ENCODE results near the gene YJU2. TPM values are rescaled to one million over a fixed set of nuclear protein-coding genes. Genes with fewer than 3 reads are reported as not detected.

YJU2 gene
- total RNA-seq, 1 experiment from 2014 or later: 26.9 TPM

DNA sequence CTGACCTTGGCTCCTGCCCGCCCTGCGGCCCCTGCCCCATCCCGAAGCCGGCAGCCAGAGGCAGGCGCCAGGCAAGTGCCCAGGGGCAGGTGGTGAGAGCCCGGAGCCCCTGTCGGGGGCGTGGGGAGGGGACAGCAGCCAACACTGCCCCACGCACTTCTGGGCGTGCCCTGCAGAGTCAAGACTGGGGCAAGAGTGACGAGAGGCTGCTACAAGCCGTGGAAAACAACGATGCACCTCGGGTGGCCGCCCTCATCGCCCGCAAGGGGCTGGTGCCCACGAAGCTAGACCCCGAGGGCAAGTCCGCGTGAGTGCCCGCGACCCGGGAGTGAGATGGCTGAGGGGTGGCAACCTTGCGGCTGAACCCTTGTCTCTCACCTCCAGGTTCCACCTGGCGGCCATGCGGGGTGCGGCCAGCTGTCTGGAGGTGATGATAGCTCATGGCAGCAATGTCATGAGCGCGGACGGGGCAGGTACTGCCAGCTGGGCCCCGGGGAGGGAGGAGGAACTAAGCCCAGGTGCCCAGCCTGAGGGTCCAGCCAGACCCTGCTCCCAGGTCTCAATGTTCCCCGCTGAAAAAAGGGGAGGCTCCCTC lies 47.1 kb upstream of the YJU2 start:
- TF ChIP-seq, protein P1, sequence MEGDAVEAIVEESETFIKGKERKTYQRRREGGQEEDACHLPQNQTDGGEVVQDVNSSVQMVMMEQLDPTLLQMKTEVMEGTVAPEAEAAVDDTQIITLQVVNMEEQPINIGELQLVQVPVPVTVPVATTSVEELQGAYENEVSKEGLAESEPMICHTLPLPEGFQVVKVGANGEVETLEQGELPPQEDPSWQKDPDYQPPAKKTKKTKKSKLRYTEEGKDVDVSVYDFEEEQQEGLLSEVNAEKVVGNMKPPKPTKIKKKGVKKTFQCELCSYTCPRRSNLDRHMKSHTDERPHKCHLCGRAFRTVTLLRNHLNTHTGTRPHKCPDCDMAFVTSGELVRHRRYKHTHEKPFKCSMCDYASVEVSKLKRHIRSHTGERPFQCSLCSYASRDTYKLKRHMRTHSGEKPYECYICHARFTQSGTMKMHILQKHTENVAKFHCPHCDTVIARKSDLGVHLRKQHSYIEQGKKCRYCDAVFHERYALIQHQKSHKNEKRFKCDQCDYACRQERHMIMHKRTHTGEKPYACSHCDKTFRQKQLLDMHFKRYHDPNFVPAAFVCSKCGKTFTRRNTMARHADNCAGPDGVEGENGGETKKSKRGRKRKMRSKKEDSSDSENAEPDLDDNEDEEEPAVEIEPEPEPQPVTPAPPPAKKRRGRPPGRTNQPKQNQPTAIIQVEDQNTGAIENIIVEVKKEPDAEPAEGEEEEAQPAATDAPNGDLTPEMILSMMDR (IDR thresholded peaks at IDR 0.05 in 2 of 3, conservative IDR thresholded peaks at IDR 0.05 in 1 of 3; ENCODE audit: borderline replicate concordance in 1 of 3, insufficient read depth in 1 of 3, low read depth in 2 of 3, low read length in 2 of 3): peak; percentile 59 to 74 (median 70)
- TF ChIP-seq MAX (IDR thresholded peaks at IDR 0.05) (peak; percentile 15; the same call in 1 of the 2 replicates), EGR1 (IDR thresholded peaks at IDR 0.05; ENCODE audit: low read depth) (no peak), YY1 (IDR thresholded peaks at IDR 0.05; ENCODE audit: extremely low read depth, insufficient replicate concordance, low read depth, low read length) (peak; percentile 25), RAD21 (IDR thresholded peaks at IDR 0.05; ENCODE audit: low read depth) (peak; percentile 69), ZNF274 (IDR thresholded peaks at IDR 0.05; ENCODE audit: low read depth, low read length) (no peak)
- BruUV-seq (replicated peaks): no TSS peak
- H3K9me2 ChIP-seq (ENCODE audit: insufficient read depth): no peaks in the 10 kb centered on the region
- H3K79me2 ChIP-seq (ENCODE audit: insufficient read depth, low read length): no peaks in the 10 kb centered on the region
- CTCF ChIA-PET: interaction anchor here (0.6 to 2.8 kb wide), 12 partner anchors 10 to 1249 kb away, joined by 3 to 17 read pairs (median 4); partner anchors contain the start of gene EEF2
- H3K27ac ChIP-seq (ENCODE audit: low read depth, low read length): no peak overlapping the region; the same call in 1 of the 2 replicates
- H3K4me3 ChIP-seq (replicated peaks in 1 of 2; ENCODE audit: low read depth in 1 of 2, low read length in 2 of 2): peak overlapping the region; percentile 31 to 51
- DNase-seq (ENCODE audit: low read depth, low spot score) (no peak), ATAC-seq (peak; percentile 87)
- H3K4me1 ChIP-seq (ENCODE audit: control insufficient read depth in 1 of 2, insufficient read depth in 2 of 2, low read length in 2 of 2): peaks cover 7 to 22% of the 10 kb centered on the region in 2 experiments; a peak in 3 of 4 replicates
- no peaks in the 10 kb centered on the region for H3K36me3 ChIP-seq (ENCODE audit: control insufficient read depth in 1 of 2, insufficient read depth in 2 of 2, low read length in 2 of 2)
- 0 out of 2 replicates have a peak overlapping the region, but pooled peaks have one; percentile 11 for H3K9ac ChIP-seq (ENCODE audit: low read length)
- no peaks in the 10 kb centered on the region for H3K9me3 ChIP-seq (ENCODE audit: control insufficient read depth in 1 of 2, insufficient read depth in 1 of 2, low read depth in 1 of 2, low read length in 2 of 2)
- H3K4me2 ChIP-seq (ENCODE audit: low read length): peak overlapping the region; percentile 84
- RAD21 ChIA-PET (ENCODE audit: low non-redundant PET in 1 of 2, low total read pairs in 2 of 2, uncharacterized antibody in 2 of 2, unreplicated experiment in 2 of 2): interaction anchor here in 1 of 2 experiments (1.4 kb wide), 1 partner anchor 60 kb away, joined by 4 read pairs; no protein-coding TSS in a partner anchor
- H3K27me3 ChIP-seq (ENCODE audit: insufficient read depth, low read length): peaks cover 3% of the 10 kb centered on the region; the same call in 1 of the 2 replicates
- peak overlapping the region; percentile 53 for H2AFZ ChIP-seq (ENCODE audit: low read depth, low read length, poor library complexity, severe bottlenecking)
- POLR2A ChIA-PET: interaction anchor here (0.7 to 1.1 kb wide), 3 partner anchors 9 to 214 kb away, joined by 3 read pairs; partner anchors contain the start of gene EEF2
- H4K20me1 ChIP-seq (ENCODE audit: insufficient read depth): no peaks in the 10 kb centered on the region
- intact Hi-C loops (cut with micrococcal nuclease): loop anchor here (1.0 to 10.0 kb wide), 3 partner anchors 59 to 625 kb away; partner anchors contain the start of gene HMG20B
